Lung microvascular endothelial cell (primary cell): ENCODE results near the gene DLG1. TPM values are rescaled to one million over a fixed set of nuclear protein-coding genes. Genes with fewer than 3 reads are reported as not detected.

Source experiments
- DNase-seq, 2 donors: peaks; one replicate each; pipeline versions ENCODE4 v3.0.0 to v3.0.0-alpha.2; 2010; ENCODE audit warnings: low read depth in 2 of 2
- total RNA-seq: library from RNA; depleted of rRNA; stranded (reverse); fragments of >200 nt; gene quantifications from 2 replicates; pipeline ENCODE4 v1.2.1, GENCODE V29; 2014

DLG1 gene
- 66.0 and 80.2 TPM in 2 replicates for total RNA-seq

DNA sequence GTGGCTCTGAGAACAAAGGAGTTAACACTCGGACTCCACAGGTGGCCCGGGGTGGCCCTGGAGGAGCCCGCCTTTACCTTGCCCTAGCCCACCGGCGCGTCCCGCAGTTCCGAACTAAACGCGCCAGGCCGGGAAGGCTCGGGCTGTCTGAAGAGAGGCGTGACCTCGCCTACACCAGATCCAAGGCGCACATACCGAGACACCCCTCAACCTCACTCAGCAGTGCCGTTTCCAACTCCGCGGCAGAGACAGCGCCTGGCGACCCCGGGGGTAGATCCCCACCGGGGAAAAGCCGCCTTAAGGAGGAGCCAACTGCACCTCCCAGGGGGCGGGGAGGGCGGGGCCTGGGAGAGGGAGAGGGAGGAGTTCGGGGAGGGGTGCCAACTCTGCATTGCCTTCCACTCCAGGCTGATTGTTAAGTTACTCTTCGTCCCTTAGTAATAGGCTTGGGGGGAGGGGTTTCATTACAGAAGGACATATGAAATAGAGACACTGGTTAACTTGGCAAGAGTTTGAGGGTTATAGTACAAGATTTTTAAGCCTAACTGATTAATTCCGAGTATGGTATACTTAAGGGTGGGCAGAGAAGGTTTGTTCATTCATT is at the start of gene DLG1:
Gene DLG1 (minus strand): TSS at position 272 of the 604 bp plus-strand sequence. CDS start 1,408 bp downstream, outside the sequence.
- DNase-seq: peak; percentile 89 to 96

DNA sequence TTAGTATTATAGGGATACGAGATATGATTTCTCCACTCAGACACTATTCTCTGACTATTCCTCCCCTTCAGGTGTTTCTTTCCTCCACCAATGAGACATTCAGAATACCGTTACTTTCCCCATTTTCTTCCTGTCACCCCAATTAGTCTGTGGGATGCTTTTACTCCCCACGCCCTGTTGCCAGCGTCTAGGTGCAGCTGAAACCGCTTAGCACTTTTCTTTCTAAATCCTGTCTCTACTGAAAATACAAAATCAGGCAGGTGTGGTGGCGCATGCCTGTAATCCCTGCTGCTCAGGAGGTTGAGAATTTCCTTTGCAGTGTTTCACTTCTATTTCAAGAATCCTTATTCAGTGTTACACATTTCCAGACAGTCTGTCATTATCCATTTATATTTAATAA is 49.6 kb upstream of the DLG1 start:
- DNase-seq: no peak

DNA sequence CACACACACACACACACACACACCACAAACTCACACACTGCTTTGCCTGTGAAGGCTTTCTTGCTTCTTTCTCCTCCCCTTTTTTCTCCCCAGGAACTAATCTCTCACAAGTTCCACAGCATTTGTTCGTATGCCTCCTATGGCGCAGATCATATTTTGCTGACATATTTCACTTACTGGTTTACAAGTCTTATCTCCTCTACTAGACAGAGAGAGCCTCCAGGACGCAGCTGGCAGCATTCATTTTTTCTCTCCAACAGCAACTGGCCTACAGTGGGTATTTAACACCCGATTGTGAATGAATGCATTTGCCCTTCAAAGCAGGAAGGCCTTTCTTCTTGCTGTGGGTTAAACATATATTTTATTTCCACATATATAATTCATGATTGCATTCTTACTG is 47.0 kb upstream of the DLG1 start:
- DNase-seq: no peak

DNA sequence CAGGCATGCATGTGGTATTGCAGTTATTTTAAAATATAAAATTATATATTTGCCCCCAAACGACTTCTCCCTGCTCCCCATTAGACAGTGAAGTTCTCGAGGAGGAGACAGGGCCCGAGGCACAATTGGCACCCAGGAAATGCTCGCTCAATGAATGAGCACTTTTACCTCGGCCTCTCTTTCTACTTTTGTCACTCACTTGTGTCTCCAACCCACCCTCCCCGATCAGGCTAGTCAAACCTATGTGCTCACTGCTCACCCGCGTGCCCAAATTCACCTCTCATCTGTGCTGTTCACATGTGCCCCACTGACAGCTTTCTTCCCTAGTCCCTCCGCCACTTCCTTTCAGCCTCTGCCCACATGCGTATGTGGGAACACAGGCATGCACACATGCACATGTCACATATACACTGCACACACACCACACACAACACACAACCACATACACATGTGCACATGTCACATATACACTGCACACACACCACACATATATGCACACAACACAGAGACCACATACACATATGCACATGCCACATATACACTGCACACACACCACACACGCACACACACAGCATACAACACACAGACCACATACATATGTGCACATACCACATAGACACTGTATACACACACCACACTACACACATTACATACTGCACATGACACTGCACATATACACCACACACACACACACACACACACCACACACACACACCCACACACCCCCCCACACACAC is 46.3 kb upstream of the DLG1 start:
- DNase-seq: no peak

DNA sequence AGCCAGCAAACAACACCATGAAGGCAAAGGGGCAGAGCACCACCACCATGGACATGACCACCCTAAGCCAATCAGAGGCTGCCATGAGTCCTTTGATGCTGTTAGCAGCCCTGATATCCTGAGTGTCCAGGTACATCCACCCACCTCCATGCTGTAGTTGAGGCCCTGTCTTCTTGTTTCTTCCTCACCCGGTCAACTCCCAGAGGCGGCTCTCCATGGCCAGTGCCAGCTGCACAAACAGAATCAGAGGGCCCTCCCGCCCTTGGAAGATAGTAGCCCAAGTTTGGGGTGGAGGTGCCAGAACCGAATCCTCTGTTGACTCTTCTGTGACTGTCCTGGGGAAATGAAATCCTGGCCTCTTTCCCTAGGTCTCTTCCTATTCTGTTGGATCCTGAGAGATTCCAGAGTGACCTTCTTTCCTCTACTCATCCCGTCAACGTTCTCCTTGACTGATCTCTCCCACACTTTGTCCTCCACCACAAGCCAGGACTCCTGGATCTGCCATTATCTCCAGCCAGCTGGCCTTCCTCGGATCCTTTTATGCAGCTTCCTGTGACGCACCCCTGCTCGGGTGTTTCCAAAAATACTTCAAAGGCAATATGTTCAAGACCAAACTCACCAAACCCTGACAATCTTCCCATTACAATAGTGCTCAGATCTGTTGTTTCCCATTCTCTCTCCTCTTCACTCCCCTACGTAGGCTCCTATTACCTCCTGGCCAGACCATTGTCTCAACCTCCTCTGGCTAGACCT is 45.4 kb upstream of the DLG1 start:
- peak in 1 of 2 donors; percentile 28 for DNase-seq

DNA sequence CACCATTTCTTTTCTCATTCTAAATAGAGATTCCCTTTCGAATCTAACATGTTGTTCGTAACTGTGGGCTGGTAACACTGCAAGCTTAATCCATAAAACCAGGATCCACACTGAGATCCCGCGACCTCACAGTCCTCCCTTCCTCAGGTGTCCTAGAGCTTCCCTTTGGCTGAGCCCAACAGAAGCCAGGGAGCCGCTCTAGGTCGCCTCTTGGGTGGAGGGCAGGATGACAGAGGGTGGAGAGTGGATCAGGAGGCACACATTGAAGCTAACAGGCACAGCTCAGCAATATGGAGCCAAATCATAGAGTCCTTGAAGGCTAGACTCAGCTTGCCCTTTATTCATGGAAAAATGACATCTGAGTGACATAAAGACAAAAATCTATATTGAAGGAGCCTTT is 44.7 kb upstream of the DLG1 start:
- no peak for DNase-seq

DNA sequence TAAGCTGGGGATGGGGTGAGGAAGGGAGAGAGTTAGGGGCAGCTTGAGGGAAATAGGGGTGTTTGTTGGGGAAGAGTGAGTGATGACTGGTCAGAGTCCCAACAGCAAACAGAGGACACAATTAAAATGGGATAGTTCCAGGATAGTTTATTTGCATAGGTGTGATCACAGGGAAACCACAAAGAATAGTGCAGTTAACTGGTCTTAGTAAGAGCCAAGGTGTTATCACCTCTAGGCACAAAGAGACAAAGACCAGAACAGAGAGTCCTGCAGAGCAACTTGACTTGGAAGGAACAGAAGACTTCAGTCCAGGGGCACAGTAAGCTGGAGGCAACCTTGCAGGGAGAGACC is 42.1 kb upstream of the DLG1 start:
- no peak for DNase-seq

DNA sequence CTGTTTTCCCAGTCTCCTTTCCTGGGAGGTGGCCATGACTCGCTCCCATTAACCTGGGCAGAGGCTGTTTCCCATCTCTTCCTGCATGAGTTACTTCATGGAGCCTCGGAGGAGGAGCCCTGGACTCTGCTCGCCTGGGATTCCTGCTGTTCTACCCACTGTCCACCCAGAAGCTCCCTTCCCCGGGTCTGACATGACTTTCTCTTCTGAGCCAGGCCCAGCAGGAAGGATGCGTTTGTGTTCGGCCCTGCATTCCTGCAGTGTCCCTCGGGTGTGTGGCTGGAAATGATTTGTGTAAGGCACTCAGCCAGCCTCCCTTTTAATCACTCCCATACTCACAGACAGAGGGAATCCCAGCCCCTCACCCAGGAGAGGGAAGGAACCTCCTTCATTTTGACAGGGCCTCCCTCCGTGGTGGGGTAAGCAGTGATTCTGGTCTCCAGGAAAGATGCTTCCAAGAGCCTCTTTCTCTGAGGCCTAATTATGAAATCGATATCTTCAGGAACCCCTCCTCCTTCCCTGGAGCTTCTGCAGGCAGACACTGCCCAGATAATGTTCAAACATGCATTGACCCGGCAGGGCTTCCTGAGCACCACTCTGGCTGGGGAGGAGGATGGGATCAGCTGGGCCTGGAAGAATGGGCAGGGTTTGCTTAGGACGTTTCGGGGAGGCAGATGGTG is 41.6 kb upstream of the DLG1 start:
- DNase-seq: peak; percentile 24 to 33

DNA sequence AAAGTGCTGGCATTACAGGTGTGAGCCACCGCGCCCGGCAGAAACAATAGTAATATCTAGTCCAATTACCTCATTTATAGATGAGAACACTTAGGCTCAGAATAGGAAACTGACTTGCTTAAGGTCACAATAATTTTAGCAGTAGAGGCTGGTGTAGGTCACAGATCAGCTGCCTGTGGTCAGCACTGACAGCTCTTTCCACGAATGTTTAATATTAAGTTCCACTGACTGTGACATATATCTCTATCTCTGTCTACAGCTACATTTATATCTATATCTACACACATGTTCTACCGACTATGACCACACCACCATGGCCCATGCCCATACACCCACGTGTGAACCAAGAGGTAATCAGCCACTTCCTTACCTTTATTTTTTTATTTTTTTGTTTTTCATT is 40.2 kb upstream of the DLG1 start:
- no peak for DNase-seq

DNA sequence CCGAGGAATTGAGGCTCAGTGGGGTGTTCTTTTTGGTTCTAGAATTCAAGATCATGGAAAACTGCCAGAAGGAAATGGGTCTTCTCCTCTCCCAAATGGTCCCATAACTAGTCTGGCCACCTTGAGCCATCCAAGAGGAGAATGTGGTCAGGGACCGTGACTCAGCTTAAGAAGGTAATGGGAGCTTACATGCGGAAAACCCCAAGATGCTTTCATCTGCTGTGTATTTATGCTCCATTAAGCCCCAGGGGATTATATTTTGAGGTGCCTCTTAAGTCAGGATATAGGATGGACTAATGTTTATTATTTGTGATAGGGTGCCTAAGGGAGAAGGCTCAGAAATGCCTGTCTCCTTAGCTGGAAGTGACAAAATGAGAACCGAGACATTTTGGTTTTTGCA is 39.2 kb upstream of the DLG1 start:
- no peak for DNase-seq

DNA sequence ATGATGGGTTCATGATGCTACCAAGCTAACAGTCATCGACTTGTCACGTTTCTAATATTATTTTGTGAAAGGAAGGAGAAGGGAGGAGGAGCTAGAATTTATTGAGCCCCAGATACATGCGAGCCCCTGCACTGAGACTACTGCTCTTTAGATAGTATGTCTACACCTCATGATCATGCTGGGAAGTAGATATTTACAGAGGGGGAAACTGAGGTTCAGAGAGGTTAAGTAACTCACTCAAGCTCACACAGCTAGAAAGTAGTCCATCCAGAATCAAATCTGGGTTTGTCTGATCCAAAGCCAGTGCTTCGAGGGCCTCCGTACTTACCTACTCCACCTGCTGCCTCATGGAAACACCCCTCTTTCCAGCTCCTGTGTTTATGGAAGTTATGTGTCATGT is 38.8 kb upstream of the DLG1 start:
- no peak for DNase-seq

DNA sequence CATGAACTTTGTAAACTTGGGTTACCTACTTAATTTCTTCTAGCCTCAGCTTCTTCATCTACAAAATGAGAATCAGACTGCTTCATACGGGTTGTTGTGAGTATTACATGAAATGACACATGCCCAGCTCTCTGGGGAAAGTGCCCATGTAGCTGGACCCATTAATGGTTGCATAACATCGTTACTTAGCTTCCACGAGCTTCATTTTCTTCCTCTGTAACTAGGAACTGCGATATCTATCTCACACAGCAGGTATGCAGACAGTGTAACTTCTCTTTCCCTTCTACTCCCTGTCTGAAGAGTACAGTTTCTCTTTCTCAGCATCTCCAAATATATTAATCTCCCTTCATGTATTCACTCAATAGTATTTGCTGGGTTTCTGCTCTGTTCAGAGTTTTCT is 37.9 kb upstream of the DLG1 start:
- no peak for DNase-seq

DNA sequence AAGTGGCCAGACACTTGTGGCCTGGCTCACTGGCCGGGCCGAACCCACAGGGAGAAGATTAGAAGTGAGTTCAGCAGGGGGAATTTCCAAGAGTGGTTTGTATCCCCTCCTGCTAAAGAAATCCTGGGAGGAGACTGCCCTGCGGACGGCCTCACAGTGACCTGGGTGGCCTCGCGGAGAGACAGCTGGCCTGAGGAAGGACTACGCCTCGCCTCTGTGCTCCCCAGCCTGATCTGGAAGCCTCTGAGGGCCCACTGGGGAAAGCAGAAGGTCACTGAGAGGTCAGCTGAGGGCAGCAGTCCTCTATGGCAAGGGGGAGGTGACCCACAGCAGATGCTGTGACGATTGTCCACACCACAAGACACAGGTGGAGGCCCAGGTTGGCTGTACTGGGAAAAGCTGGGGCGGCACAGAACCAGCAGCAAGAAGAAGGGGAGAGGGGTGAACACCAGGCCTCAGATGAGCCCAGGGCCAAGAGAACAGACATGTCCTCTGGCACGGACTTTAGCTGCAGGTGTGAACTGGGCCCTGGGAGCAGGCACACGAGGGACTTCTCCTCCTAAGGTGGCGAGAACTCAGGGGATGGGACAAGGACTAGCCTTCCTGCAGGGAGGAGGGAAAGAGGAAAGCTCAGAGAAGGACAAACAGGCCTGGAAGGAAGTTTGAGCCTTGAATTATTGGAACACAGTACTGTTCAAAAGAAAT is 37.2 kb upstream of the DLG1 start:
- no peak for DNase-seq

DNA sequence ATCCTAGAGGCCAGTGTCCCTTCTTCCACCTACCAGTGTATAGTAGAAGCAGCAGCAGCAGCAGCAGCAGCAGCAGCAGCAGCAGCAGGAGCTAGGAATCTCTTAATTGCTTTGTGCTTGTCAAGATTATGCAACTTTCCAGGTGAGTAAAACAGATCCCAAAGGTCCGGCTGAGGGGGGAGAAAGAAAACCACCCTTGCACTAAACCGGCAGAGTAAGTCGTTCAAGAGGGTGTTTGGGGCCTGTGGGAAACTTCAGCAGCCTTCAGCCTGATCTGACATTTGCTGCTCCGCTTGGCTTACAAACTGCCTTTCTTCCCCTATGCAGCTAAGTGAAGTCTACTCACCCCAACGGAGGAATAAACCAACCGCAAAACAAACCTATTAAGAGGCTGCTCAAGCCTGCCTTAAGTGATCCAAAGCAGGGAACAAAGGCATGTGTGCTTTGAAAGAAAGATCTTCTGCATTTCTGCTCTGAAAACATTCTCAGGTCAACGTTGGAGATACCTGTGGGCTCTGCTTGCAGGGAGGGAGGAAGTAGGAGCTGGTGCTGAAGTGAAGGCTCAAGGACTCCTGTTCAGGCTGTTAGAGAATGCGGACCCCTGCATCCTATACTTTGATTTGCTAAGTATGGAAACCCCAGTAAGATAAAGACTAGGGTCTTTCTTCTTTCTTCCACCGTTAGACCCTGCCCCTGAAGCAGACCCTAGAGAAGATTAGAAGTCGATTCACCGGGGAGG is 35.7 kb upstream of the DLG1 start:
- DNase-seq: no peak

DNA sequence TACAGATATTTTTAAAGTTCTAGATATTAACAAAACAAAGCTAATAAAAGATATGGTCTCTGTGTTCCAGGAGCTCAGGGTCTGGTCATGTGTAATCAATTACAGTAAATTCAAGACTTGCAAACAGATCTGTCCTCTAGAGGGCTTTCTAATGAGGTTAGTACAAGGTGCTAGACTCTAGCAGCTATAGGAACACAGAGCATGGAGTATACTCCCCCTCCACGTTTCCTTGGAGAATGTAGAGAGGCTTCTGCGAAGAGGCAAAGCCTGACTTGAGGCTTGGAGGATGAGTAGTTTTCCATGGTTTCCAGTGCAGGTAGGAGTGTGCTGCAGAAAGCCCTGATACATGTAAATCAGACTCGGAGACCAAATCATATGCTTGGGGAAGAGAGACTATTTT is 32.7 kb upstream of the DLG1 start:
- no peak for DNase-seq

DNA sequence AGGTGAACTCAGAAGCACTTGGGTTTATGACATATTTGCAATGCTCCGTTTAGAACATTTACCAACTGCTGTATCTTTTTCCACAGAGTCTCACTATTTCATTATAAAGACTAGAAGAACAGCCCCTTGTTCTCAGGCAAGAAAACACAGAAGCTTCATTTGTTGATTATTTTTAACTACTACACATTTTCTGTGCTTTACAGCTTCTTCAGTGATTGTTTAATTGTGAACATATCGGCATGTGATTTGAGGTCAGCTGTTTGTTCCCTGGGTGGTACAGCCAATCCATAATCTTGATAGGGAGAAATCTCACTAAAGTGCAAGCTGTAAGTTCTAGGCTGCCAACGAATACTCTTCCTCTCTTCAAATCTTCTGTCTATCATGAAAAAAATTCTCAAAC is 31.0 kb upstream of the DLG1 start:
- no peak for DNase-seq

DNA sequence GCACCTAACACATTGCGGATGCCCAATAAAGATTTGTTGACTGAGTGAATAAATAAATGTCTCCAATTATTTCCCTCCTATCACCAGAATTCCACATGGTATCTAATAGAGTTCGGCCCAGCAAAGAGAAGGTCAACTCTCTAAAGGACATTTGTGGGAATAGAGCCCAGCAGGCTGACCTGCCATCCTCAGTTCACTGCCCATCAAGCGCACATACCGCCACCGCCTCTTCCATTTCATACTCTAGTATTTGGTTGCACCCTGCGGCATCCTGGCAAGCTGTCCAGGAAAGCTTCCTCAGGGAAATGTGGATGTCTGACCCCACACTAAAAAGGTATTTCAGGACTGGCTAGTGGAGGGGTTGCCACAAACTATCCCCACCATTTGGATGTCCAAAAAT is 29.8 kb upstream of the DLG1 start:
- peak in 1 of 2 donors; percentile 13 for DNase-seq

DNA sequence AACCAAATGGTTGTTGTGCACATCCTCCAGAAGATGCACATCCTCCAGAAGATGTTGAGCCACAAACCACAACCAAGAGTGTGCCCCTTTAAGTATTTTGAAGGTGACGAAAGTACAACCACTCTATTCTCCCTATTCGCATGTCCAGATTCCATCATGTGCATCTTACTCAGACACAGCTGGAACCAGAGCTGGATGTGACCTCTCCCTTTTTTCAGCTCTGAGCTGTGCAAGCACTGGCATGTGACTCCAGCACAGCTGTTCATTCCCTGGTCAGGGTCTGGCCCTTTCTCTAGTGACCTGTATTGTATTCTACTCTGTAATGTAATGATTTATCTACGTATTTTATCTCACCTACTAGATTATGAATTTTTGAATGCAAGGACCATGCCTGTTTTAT is 29.3 kb upstream of the DLG1 start:
- DNase-seq: peak in 1 of 2 donors; percentile 21

DNA sequence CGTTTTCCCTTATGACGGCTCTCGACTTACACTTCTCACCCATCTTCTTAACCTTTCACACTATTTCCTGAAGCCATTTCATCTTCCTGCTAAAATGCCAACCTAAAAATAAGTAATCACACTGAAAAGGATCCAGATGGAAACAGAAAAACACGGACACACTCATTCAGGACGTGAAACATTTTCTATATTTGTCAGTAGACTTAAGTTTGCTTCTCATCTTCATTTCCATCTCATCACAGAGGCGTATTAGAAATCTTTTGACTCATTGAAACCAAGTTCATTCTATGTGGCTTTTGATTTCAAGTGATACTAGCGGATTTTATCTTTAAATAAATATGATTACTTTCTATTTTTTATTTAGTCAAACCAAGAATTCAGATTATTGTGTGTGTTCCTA is 27.4 kb upstream of the DLG1 start:
- DNase-seq: no peak

DNA sequence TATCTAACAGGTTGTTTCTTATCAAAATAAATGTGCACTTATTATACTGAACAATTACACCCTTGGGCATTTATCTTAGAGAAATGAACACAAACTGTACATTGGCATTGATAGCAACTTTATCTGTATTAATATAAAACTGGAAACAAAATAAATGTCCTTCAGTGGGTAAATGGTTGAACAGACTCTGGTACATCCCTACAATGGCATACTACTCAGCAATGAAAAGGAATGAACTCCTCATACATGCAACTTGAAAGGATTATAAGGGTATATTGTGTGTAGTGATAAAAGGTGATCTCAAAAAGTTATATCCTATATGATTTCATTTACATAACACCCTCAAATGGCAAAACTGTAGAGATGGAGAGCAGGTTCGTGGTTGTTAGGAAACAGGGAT is 23.7 kb upstream of the DLG1 start:
- DNase-seq: no peak

DNA sequence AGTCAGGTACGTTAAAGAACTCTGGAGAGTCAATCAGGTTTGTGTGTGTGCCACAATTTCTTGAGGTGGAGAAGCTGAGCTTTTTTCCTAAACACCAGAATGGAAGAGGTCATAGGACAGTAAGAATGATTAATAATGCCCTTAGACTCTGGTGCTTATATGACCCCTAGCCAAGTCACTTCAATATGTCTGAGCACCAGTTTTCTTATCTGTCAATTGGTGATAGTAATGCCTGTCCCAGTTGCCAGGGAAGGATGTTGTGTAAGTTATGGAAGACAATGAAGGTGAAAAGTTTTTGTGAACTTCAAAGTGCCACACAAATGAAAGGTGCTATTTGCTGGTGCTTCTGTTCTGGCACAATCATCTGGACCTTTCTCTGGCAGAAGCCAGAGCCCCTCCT is 22.2 kb upstream of the DLG1 start:
- DNase-seq: no peak
